HepG2 (cell line): ENCODE results near the gene ING5. TPM values are rescaled to one million over a fixed set of nuclear protein-coding genes. Genes with fewer than 3 reads are reported as not detected.

Experiments
- AGO2 ChIP-seq: fragments of 200-400 bp; formaldehyde crosslinking; optimal IDR thresholded peaks from 2 replicates; pipeline ENCODE3; 2017; ENCODE audit warnings: mild to moderate bottlenecking, low read depth, low read length, moderate library complexity
- CHCHD3 ChIP-seq: sonication (generic); formaldehyde crosslinking; IDR thresholded peaks from 2 replicates; pipeline ENCODE4 v1.8.0; 2022; ENCODE audit warnings: mild to moderate bottlenecking, missing genetic modification reagents, moderate library complexity
- EZH2 ChIP-seq: conservative IDR thresholded peaks from 2 replicates; pipeline ENCODE4 v1.6.1; 2012; ENCODE audit warnings: mild to moderate bottlenecking, low read depth, low read length, moderate library complexity
- GATAD1 ChIP-seq: IDR thresholded peaks from 2 replicates; pipeline ENCODE4 v1.6.1; 2016; ENCODE audit warnings: missing genetic modification reagents, missing compliant biosample characterization
- GPN1 ChIP-seq: sonication (generic); formaldehyde crosslinking; IDR thresholded peaks from 2 replicates; pipeline ENCODE4 v1.5.1; 2020; ENCODE audit warnings: missing genetic modification reagents, borderline replicate concordance
- KAT7 ChIP-seq: IDR thresholded peaks from 2 replicates; pipeline ENCODE4 v1.6.1; 2018; ENCODE audit warnings: borderline replicate concordance, missing compliant biosample characterization
- NFE2L2 ChIP-seq: fragments of 150-350 bp; IDR thresholded peaks from 2 replicates; pipeline ENCODE4 v1.6.1; 2014; ENCODE audit warnings: low read length
- NR2F6 ChIP-seq, 2 experiments: IDR thresholded peaks; 2 replicates each; pipeline ENCODE4 v1.6.1; 2016; ENCODE audit warnings: antibody characterized with exemption in 1 of 2, mild to moderate bottlenecking in 1 of 2
- REL ChIP-seq: sonication (generic); formaldehyde crosslinking; conservative IDR thresholded peaks from 2 replicates; pipeline ENCODE4 v1.8.0; 2022; ENCODE audit warnings: mild to moderate bottlenecking, missing genetic modification reagents, moderate library complexity
- RELA ChIP-seq: sonication (generic); formaldehyde crosslinking; IDR thresholded peaks from 2 replicates; pipeline ENCODE4 v1.4.0; 2020; ENCODE audit warnings: missing genetic modification reagents
- RFX5 ChIP-seq: IDR thresholded peaks from 2 replicates; pipeline ENCODE4 v1.6.1; 2011; ENCODE audit warnings: low read depth, low read length, improper control_type of control experiment
- SAP130 ChIP-seq: IDR thresholded peaks from 2 replicates; pipeline ENCODE4 v1.6.1; 2016; ENCODE audit warnings: low read depth
- ZC3H13 ChIP-seq: sonication (generic); formaldehyde crosslinking; IDR thresholded peaks from 2 replicates; pipeline ENCODE4 v1.8.1; 2023; ENCODE audit warnings: mild to moderate bottlenecking, missing genetic modification reagents, moderate library complexity
- ZFP90 ChIP-seq: sonication (generic); formaldehyde crosslinking; IDR thresholded peaks from 2 replicates; pipeline ENCODE4 v1.8.0; 2022; ENCODE audit warnings: missing genetic modification reagents, mild to moderate bottlenecking, inconsistent platforms, borderline replicate concordance
- ZIK1 ChIP-seq: sonication (generic); formaldehyde crosslinking; IDR thresholded peaks from 2 replicates; pipeline ENCODE4 v1.5.0; 2020; ENCODE audit warnings: mild to moderate bottlenecking, low read depth, missing genetic modification reagents, borderline replicate concordance
- ZMYM4 ChIP-seq: sonication (generic); formaldehyde crosslinking; IDR thresholded peaks from 2 replicates; pipeline ENCODE4 v1.8.1; 2023; ENCODE audit warnings: mild to moderate bottlenecking, missing genetic modification reagents
- ZNF367 ChIP-seq: sonication (generic); formaldehyde crosslinking; IDR thresholded peaks from 2 replicates; pipeline ENCODE4 v1.4.0; 2020; ENCODE audit warnings: missing genetic modification reagents, borderline replicate concordance
- ZNF713 ChIP-seq: sonication (generic); formaldehyde crosslinking; IDR thresholded peaks from 2 replicates; pipeline ENCODE4 v1.4.0; 2020; ENCODE audit warnings: mild to moderate bottlenecking, missing genetic modification reagents
- ZNF768 ChIP-seq: sonication (generic); formaldehyde crosslinking; IDR thresholded peaks from 2 replicates; pipeline ENCODE4 v1.4.0; 2020; ENCODE audit warnings: missing genetic modification reagents
- ZNF782 ChIP-seq: sonication (generic); formaldehyde crosslinking; IDR thresholded peaks from 2 replicates; pipeline ENCODE4 v1.4.0; 2020; ENCODE audit warnings: missing genetic modification reagents, mild to moderate bottlenecking, borderline replicate concordance
- ZNF816 ChIP-seq: sonication (generic); formaldehyde crosslinking; IDR thresholded peaks from 2 replicates; pipeline ENCODE4 v1.8.0; 2022; ENCODE audit warnings: missing genetic modification reagents, mild to moderate bottlenecking, borderline replicate concordance
- ZNF883 ChIP-seq: sonication (generic); formaldehyde crosslinking; IDR thresholded peaks from 2 replicates; pipeline ENCODE4 v1.5.1; 2020; ENCODE audit warnings: mild to moderate bottlenecking, missing genetic modification reagents; ENCODE audit errors: not compliant biosample characterization
- polyA plus RNA-seq, 8 experiments: library from polyadenylated mRNA; depleted of rRNA in 3 of 8; stranded (reverse) in 7 of 8; unstranded in 1 of 8; fragments of >200 nt; fragmentation: Illumina TruSeq in 4 of 8; extraction: Trizol in 4 of 8; gene quantifications; 2 replicates each; pipeline versions ENCODE4 v1.2.1 to v1.2.3, GENCODE V29; 2011 to 2016; ENCODE audit warnings: low read depth in 4 of 8, missing spikeins in 1 of 8, mixed read lengths in 1 of 8; ENCODE audit not compliant: insufficient read depth in 1 of 8
- total RNA-seq, 5 experiments: library from RNA; depleted of rRNA; stranded (reverse); fragments of >200 nt; fragmentation: Illumina TruSeq; extraction: Trizol; gene quantifications; 2 replicates each; pipeline ENCODE4 v1.2.3, GENCODE V29; 2016; ENCODE audit warnings: low read depth in 1 of 5
- TF ChIP-seq, protein P1 (sequence below): IDR thresholded peaks from 2 replicates; pipeline ENCODE4 v1.6.1; 2016; ENCODE audit warnings: mild to moderate bottlenecking, missing biosample characterization, missing genetic modification reagents
- TF ChIP-seq, protein P2 (sequence below): sonication (generic); formaldehyde crosslinking; IDR thresholded peaks from 2 replicates; pipeline ENCODE4 v1.8.0; 2023; ENCODE audit warnings: mild to moderate bottlenecking, missing genetic modification reagents
- TF ChIP-seq, protein P3 (sequence below): fragments of 450-650 bp; IDR thresholded peaks from 2 replicates; pipeline ENCODE4 v1.6.1; 2016
- TF ChIP-seq, protein P4 (sequence below): sonication (generic); formaldehyde crosslinking; IDR thresholded peaks from 2 replicates; pipeline ENCODE4 v1.4.0; 2020; ENCODE audit warnings: missing genetic modification reagents

Gene ING5
- total and polyA plus RNA-seq, 2 of the 13 experiments (the other 11 are each of a cell fraction or from before 2014, with no cell fraction given), result 61.9 to 71.9 TPM

DNA sequence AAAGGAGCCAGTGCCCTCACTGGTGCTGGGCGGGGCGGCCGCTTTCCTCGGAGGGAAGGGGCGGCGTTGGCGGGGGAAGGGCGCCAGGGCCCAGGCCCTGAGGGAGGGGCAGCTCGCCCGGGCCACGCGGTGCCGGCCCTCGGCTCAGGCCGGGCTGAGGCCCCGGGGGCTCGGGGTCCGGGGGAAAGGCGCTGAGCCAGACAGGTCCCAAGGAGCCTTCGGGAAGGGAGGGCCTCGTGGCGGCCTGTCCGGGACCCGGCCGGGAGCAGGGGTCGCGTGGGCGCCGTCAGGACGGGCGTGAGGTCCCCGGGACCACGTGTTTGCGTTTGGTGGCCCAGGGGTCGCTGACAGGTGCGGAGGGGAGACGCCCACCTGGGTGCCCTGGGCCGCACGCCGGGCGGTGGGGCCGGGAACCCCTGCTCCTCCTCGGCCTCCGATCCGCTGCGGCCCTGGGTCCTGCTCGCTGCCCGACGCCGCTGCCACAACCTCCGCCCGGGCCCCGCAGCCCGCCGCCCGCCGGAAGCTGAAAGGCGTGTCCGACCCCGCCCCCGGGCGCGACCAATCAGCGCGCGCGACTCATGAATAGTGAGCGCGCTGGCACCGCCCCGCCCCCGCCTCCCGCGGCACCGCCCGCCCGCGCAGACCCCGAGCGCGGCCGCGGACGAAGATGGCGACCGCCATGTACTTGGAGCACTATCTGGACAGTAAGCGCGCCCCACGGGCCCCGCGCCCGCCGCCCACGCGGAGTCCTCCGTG lies at the start of gene ING5 (continued):
- TF ChIP-seq RFX5 (0 out of 2 replicates have a peak, but pooled peaks have one; percentile 15), GATAD1 (CRISPR knock-in tag) (peak; percentile 7; the same call in 1 of the 2 replicates), ZC3H13 (peak; percentile 85), NFE2L2 (no peak), AGO2 (peak; percentile 99), NR2F6 (IDR thresholded peaks at IDR 0.05) (no peak), NR2F6 (CRISPR knock-in tag; IDR thresholded peaks at IDR 0.05) (0 out of 2 replicates have a peak, but pooled peaks have one; percentile 44), ZNF713 (peak; percentile 64; the same call in 1 of the 2 replicates), ZNF768 (CRISPR knock-in tag) (peak; percentile 49), ZNF782 (CRISPR knock-in tag) (peak; percentile 87; the same call in 1 of the 2 replicates), ZNF367 (CRISPR knock-in tag) (peak; percentile 22; the same call in 1 of the 2 replicates), ZNF816 (peak; percentile 90; the same call in 1 of the 2 replicates), ZMYM4 (peak; percentile 63), KAT7 (CRISPR knock-in tag) (no peak; the same call in none of the 2 replicates), CHCHD3 (peak; percentile 91), EZH2 (no peak), ZFP90 (CRISPR knock-in tag) (peak; percentile 74; the same call in 1 of the 2 replicates), ZNF883 (CRISPR knock-in tag) (peak; percentile 74), RELA (CRISPR knock-in tag) (no peak), SAP130 (peak; percentile 89), ZIK1 (CRISPR knock-in tag) (peak; percentile 91; the same call in 1 of the 2 replicates), GPN1 (CRISPR knock-in tag) (no peak; the same call in 1 of the 2 replicates), REL (0 out of 2 replicates have a peak, but pooled peaks have one; percentile 60)
- TF ChIP-seq, protein P1, sequence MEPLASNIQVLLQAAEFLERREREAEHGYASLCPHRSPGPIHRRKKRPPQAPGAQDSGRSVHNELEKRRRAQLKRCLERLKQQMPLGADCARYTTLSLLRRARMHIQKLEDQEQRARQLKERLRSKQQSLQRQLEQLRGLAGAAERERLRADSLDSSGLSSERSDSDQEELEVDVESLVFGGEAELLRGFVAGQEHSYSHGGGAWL, result peak; percentile 97
- TF ChIP-seq, protein P2, sequence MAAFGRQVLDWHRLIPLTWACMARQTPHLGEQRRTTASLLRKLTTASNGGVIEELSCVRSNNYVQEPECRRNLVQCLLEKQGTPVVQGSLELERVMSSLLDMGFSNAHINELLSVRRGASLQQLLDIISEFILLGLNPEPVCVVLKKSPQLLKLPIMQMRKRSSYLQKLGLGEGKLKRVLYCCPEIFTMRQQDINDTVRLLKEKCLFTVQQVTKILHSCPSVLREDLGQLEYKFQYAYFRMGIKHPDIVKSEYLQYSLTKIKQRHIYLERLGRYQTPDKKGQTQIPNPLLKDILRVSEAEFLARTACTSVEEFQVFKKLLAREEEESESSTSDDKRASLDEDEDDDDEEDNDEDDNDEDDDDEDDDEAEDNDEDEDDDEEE (CRISPR knock-in tag), result peak; percentile 91
- TF ChIP-seq, protein P3, sequence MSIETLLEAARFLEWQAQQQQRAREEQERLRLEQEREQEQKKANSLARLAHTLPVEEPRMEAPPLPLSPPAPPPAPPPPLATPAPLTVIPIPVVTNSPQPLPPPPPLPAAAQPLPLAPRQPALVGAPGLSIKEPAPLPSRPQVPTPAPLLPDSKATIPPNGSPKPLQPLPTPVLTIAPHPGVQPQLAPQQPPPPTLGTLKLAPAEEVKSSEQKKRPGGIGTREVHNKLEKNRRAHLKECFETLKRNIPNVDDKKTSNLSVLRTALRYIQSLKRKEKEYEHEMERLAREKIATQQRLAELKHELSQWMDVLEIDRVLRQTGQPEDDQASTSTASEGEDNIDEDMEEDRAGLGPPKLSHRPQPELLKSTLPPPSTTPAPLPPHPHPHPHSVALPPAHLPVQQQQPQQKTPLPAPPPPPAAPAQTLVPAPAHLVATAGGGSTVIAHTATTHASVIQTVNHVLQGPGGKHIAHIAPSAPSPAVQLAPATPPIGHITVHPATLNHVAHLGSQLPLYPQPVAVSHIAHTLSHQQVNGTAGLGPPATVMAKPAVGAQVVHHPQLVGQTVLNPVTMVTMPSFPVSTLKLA, result no peak; the same call in none of the 2 replicates
- TF ChIP-seq, protein P4, sequence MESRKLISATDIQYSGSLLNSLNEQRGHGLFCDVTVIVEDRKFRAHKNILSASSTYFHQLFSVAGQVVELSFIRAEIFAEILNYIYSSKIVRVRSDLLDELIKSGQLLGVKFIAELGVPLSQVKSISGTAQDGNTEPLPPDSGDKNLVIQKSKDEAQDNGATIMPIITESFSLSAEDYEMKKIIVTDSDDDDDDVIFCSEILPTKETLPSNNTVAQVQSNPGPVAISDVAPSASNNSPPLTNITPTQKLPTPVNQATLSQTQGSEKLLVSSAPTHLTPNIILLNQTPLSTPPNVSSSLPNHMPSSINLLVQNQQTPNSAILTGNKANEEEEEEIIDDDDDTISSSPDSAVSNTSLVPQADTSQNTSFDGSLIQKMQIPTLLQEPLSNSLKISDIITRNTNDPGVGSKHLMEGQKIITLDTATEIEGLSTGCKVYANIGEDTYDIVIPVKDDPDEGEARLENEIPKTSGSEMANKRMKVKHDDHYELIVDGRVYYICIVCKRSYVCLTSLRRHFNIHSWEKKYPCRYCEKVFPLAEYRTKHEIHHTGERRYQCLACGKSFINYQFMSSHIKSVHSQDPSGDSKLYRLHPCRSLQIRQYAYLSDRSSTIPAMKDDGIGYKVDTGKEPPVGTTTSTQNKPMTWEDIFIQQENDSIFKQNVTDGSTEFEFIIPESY (CRISPR knock-in tag), result no peak; the same call in 1 of the 2 replicates
